Suprapubic skin (tissue), 4 donors: ENCODE data around the gene BRAT1.

Experiments used
- CTCF ChIP-seq, 2 donors: fragments of 200-600 bp in 1 of 2; fragments of 450-650 bp in 1 of 2; sonication (generic) in 1 of 2; IDR thresholded peaks; one replicate each; pipeline ENCODE4 v1.5.1; 2016 to 2019; ENCODE audit warnings: antibody characterized with exemption in 2 of 2, mild to moderate bottlenecking in 1 of 2, moderate library complexity in 1 of 2
- POLR2A ChIP-seq, 2 donors: fragments of 450-650 bp; IDR thresholded peaks; one replicate each; pipeline ENCODE4 v1.6.1; 2017; ENCODE audit warnings: antibody characterized with exemption in 2 of 2, mild to moderate bottlenecking in 2 of 2, moderate library complexity in 2 of 2
- POLR2AphosphoS5 ChIP-seq, 3 donors: sonication (generic); formaldehyde crosslinking; IDR thresholded peaks; one replicate each; pipeline ENCODE4 v1.6.1; 2017; ENCODE audit warnings: antibody characterized with exemption in 3 of 3

GRCh38 chr7:2604608-2605174 is 49.4 kb upstream of the BRAT1 start:
- no peak for TF ChIP-seq POLR2A (IDR thresholded peaks at IDR 0.05)
- TF ChIP-seq CTCF (IDR thresholded peaks at IDR 0.05) = no peak
- TF ChIP-seq POLR2AphosphoS5 (IDR thresholded peaks at IDR 0.05) = no peak
